GM19468 (cell line): ENCODE data around the gene IDH2.

Experiments
- ATAC-seq: cut with Tn5 transposase; IDR thresholded peaks from one replicate; pipeline ENCODE4 v1.9.1; 2021; ENCODE audit warnings: mild to moderate bottlenecking, moderate library complexity, moderate number of reproducible peaks; ENCODE audit not compliant: unreplicated experiment; ENCODE audit errors: extremely low read depth

Gene IDH2

GRCh38 chr15:90049666-90050604 is 52.3 kb downstream of the IDH2 start:
- no peak for ATAC-seq

DNA sequence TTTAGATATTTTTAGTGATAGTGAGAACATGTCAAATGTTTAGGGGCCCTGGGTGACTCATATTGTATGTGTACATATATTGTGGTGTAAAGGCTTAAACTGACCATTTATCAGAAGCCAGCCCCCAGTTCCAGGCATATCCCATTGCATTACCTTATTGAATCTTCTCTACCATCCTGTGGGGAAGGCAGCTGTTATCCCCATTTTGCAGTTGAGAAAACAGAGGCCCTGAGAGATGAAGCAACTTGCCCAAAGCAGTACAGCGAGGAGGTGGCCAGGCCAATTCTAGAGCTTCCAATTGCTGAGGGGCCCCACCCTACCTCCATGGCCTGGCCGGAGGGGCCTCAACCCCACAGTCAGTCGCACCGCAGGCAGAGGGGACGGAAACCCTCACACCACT is 53.2 kb downstream of the IDH2 start:
- ATAC-seq = no peak

DNA sequence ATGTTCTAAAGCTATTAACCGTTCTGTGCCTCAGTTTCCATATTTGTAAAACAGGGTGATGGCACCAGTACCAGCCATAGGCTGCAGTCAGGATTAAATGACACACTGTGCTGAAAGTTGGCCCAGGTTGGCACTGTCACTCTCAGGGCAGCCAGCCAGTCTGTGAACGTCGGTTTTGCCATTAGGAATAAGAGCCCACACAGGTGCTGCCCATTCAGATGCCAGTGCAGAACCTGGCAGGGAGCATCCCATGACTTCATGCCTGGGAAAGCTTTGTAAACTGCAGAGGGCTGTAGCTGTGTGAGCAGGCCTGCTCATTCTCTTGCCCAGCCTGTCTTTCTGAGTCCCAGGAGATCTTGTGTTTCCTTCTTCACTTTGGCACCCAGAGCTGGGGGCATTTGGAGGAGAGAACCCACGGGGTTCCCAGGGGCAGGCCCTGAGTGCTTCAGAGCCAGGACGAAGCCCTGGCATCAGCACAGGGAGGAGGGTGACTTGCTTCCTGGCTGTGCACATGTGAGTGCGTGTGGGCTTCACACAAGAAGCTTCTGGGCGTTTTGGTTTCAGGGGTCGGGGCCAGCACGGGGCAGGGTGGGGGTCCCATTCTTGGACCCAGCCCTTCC is 54.2 kb downstream of the IDH2 start:
- no peak for ATAC-seq

DNA sequence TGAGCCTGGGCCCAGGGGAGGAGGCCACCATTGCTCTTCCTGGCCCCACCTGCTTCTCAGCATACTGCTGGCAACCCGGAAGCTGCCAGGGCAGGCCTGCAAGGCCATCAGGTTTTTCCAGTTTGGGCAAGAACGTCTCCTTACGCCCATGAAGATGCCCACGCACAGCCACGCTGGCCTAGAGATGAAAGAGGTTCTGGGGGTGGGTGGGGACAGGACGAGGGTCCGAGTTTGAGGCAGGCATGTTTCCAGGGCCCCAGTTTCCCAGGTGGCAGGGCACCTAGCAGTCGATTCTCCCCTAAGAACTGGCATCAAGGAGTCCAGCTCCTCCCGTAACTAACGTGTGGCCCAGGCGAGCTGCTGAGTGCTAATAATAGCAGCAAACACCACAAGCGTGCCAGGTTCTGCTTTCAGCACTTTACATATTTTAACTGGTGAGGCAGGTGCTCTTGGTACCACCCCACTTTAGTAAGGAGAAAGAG is 55.3 kb downstream of the IDH2 start:
- ATAC-seq = no peak

GRCh38 chr15:90046289-90046688 is 56.0 kb downstream of the IDH2 start:
- ATAC-seq = no peak

DNA sequence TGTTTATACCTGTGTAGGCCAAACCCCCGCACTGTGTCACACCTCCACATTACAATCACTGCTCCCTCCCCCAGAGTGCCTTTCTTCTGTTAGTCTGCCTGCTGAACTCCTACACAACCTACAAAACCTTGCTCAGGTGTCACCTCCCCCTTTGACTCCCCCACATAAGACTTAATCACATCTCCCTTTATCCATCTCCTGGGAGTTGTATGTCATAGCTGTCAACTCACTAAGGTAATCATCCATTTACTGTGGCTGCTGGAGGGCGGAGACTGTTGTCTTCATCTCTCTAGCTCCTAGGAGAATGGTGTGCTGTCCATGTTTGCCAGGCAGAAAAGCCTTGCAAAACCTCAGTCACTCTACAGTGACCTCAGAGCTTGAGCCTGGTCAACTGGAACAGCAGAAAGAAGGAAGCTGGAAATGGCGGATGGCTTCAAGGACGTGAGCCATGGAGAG is 57.3 kb downstream of the IDH2 start:
- ATAC-seq = no peak

GRCh38 chr15:90044191-90044590 is 58.1 kb downstream of the IDH2 start:
- no peak for ATAC-seq

- ATAC-seq = no peak
Observed at GRCh38 chr15:90043530-90044010, 58.7 kb downstream of the IDH2 start.

- no peak for ATAC-seq
Observed at GRCh38 chr15:90042766-90043529, 59.3 kb downstream of the IDH2 start.

DNA sequence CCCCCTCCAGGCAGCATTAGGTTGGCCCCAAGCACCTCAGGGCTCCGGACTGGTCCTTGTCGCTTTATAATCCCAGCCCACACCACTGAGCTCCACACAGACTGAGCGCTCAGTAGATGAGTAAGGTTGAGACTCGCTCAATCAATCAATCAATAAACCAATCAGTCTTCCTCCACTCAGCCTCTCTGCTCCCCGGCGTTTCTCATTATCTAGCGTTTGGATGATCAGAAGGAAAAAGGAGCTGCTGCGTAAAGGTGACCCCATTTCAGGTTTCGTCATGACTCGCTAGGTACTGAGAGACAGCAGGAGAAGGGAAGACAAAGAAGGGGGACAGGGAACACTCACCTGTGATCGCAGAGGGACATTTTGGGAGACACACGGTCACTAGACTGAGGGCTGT is 59.9 kb downstream of the IDH2 start:
- no peak for ATAC-seq

- no peak for ATAC-seq
Observed at GRCh38 chr15:90040618-90041017, 61.6 kb downstream of the IDH2 start.

DNA sequence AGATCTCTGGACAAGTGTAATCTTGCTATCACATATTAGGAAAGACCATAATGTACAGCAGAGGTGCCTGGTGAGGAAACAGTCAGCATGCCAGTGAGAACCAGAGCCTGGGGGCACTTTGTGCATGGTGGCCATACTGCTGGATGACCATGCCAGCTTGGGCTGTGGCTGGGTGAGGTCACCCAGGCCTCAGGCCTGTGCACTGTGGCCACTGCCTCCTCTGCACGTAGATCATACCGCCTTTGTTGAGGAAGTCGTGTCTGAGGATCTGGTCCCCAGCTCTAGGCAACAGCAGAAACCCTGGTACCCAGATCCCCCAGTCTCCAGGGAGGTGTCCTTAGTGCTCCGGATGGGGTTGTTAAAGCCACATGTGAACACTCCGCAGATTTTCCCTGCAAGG is 62.3 kb downstream of the IDH2 start:
- no peak for ATAC-seq

- no peak for ATAC-seq
Observed at GRCh38 chr15:90038632-90039095, 63.6 kb downstream of the IDH2 start.

- peak; percentile 30 for ATAC-seq
Observed at GRCh38 chr15:90037961-90038631, 64.2 kb downstream of the IDH2 start.

DNA sequence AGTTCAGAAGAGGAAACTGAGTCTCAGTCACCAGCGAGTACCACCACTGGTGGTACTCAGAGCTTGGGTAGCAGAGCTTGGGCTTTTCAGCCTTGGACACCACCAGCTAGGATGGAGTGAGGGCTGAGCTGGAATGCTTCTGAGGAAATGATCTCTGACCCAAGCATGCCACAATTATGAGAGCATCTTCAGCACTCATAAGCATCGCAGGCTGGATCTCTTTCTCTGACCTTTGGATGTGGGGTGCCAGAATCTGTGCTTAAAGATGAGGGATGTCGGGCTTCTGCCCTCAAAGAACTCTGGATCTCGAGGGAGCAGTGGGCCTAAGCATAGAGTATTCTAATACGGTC is 64.8 kb downstream of the IDH2 start:
- ATAC-seq = no peak

GRCh38 chr15:90036806-90037510 is 65.3 kb downstream of the IDH2 start:
- no peak for ATAC-seq

DNA sequence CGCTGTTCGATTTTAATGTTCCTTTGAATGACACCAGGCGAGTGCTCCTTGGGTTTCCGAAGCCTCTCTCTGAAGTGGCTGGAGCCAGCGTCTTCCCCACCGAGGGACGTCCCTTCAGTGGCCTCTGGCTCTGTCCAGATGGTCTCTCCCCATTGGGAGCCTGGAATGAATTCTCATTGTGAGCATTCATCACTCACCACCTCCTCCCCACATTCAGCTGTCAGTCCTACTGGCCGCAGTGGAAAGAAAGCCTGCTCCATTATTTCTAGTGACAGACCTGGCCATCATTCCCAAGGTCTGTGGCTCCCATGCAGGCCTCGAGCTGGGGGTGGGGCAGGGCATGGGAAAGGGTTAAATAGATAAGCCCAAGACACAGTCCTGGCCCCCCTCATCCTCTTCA is 65.9 kb downstream of the IDH2 start:
- no peak for ATAC-seq

DNA sequence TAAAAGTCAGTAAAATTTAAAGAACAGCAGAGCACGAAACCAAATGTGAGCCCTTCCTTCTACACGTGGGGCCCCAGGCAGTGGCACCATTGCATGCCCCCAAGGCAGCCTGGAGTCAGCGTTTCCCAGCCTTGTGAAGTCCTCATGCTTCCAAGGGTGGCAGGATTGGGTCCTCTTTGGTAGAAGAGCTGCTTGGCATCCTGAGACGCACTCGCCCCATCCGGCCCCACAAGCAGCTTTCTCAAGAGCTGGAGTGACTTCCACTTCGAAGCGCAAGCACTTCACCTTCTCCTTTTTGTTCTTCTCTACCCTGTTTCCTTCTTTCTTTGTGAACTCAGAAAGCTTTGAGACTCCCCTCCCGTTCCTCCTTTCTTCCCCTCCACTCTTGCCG is 66.4 kb downstream of the IDH2 start:
- no peak for ATAC-seq

- no peak for ATAC-seq
Observed at GRCh38 chr15:90035095-90035839, 67.0 kb downstream of the IDH2 start.
